HG02610 (cell line): ENCODE measurements around the gene TTLL10.
"Not testable (repeated sequence)": the region's sequence is repeated elsewhere in the genome, so short reads cannot be mapped to it uniquely, and the experiment has no call there.

Source experiments
- ATAC-seq: cut with Tn5 transposase; IDR thresholded peaks from one replicate; pipeline ENCODE4 v1.9.1; 2021; ENCODE audit warnings: mild to moderate bottlenecking, moderate library complexity; ENCODE audit not compliant: unreplicated experiment

TTLL10 gene

DNA sequence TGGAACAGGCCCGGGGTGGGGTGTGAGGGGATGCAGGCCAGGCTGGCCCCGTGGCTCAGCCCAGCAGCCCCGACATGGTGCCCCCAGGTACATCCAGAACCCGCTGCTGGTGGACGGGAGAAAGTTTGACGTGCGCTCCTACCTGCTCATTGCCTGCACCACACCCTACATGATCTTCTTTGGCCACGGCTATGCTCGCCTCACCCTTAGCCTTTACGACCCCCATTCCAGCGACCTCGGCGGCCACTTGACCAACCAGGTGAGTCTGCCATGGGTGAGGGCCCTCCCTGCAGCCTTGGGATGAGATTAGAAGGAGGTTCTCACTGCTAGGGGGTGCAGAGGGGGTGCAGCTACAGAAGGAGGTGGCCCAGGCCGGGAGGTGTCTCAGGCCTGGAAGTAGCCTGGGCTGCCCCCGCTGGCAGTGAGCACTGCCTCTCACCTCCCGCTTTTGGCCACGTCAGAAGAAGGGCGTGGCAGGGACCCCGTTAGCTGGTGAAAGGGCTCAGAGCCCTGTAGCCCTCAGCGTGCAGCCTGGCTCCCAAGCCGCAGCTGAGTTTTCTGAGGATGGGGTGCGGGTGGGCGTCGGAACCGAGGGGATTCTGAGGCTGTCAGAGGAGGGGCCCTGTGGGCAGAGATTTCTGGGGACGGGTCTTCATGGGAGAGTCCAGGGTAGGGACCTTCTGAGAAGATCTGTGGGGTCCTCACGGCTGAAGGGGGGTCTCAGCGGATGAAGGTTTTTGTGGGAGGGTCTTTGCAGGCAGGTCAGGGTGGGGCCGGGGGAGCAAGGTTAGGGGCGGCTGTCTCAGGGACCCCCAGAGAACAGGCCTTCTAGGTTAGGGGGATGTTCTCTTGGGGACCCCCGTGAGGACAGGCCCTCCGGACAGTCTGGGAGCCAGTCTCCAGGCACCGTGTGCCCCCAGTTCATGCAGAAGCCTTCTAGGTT is 10.4 kb downstream of the TTLL10 start:
- ATAC-seq: no peak

DNA sequence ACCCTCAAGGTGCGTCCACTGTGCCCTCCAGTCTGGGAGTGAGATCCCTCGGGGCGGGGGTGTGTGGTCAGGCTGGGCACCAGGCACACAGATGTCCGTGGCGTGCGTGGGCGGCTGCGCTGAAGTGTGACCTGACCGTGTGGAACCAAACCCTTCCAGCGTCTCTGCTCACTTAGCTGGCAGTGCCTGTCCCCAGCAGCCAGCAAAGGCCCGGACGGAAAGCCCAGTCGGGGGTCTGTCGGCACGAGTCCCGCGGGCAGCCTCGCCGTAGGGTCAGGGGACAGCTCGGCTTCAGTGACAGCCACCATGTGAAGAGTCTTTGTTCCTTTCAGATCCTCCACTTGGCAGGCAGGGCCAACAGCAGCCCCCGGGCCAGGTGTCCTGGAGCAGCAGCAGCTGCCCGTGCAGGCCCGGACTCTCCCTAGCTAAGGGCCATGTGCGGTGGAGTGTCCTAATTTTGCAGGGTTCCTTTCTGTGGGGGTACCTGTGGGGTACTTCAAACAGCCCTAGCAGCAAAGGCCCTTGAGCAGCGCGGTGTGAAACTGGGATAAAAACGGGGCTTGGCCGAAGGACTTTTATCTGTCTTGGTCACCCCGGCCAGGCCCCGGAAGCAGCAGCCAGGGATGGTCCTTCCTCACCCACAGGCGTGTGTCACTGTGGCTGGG is 11.6 kb downstream of the TTLL10 start:
- ATAC-seq: no peak

DNA sequence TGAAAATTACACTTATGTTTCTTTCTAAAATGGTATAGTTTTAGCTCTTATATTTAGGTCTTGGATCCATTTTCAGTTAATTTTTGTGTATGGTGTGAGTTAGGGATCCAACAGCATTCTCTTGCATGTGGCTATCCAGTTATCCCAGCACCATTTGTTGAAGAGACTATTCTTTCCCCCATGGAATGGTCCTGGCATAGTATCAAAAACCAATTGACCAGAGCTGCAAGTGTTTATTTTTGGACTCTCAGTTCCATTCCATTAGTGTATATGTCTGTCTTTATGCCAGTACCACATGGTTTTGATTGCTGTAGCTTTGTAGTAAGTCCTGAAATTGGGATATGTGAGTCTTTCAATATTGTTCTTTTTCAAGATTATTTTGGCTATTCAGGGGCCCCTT is 14.3 kb downstream of the TTLL10 start:
- ATAC-seq: no peak

DNA sequence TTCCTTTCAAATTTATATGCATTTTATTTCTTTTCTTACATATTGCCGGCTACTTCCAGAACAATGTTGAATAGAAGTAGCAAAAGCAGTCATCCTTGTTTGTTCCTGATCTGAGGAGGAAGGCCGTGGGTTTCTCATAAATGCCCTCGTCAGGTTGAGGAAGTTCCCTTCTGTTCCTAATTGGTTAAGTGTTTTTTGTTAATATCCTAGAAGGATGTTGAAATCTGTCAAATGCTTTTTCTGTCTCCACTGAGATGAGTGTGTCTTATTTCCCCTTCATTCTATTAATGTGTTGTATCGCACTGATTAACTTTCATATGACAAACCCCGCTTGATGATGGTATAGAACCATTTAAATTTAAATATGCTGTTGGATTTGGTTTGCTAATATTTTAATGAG is 15.4 kb downstream of the TTLL10 start:
- ATAC-seq: no peak

DNA sequence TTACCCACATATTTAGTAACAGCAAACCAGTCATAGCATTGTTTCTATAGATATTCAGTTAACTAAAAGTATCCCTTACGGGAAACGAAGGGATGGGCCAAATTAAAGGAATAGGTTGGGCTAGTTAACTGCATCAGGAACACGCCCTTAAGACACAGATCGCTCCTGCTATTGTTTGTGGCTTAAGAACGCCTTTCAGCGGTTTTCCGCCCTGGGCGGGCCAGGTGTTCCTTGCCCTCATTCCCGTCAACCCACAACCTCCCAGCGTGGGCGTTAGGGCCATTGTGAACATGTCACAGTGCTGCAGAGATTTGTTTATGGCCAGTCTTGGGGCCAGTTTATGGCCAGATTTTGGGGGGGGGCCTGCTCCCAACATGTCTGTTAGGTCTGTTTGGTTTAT is 18.1 kb downstream of the TTLL10 start:
- ATAC-seq: no peak

DNA sequence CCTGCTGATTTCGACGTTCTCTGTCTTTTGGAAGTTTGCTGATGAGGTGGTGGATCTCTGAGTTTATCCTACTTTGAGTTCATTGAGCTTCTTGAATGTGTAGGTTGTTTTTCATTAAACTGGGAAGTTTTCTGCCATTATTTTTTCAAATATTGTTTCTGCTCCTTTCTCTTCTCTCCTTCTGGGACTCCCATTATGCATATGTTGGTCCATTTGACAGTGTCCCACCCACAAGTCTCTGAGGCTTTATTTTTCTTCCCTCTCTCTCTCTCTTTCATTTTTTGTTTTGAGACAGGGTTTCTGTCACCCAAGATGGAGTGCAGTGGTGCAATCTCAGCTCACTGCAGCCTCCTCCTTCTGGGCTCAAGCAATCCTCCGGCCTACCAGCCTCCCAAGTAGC is 21.0 kb downstream of the TTLL10 start:
- ATAC-seq: no peak

DNA sequence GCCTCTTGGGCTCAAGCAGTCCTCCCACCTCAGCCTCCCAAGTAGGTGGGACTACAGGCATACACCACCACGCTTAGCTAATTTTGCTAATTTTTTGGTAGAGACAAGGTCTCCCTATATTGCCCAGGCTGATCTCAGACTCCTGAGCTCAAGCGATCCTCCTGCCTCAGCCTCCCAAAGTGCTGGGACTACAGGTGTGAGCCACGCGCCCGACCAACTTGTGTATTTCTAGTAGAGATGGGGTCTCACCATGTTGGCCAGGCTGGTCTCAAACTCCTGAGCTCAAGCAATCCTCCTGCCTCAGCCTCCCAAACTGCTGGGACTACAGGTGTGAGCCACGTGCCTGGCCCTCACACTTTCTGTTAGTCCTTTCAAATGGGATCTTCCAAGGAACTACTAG is 22.0 kb downstream of the TTLL10 start:
- ATAC-seq: not testable (repeated sequence)

DNA sequence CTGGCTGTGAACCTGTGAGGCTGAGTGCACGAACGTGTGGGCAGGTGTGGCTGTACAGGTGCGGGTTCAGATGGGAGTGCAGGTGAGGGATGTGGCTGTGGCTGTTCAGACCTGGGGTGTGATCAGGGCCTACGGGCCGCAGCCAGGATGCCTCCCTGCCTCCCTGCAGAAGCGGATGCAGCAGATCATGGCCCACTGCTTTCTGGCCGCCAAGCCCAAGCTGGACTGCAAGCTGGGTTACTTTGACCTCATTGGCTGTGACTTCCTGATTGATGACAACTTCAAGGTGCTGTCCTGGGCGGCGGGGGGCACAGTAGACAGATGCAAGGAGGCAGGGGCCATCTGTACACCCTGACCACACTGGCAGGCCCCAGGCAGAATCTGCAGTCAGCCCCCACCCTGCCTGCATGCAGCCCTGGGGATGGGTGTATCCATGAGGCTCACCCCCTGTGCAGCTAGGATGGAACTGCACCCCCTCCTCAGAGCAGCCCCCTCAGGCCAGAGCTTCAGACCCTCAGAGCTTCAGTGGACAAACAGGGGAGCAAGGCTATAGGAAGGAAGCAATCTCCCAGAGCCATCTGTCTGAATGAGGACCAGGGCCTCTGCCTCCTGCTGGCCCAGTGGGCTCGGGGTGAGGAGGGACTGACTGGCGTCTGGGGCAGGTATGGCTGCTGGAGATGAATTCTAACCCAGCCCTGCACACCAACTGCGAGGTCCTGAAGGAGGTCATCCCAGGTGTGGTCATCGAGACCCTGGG is 22.9 kb downstream of the TTLL10 start:
- no peak for ATAC-seq

DNA sequence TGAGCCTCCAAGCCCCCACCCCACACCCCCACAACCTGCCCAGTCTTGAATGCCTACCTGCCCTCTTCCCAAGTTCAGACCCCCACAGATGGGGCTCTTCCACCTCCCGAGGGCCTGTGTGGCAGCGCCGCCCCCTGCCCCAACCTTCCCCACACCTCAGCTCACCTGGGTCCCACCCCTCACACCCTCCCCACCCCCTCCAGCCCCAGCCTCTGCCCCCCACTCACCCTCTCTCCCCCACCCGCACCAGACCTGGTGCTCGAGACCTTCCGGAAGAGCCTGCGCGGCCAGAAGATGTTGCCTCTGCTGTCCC is 23.5 kb downstream of the TTLL10 start:
- no peak for ATAC-seq

DNA sequence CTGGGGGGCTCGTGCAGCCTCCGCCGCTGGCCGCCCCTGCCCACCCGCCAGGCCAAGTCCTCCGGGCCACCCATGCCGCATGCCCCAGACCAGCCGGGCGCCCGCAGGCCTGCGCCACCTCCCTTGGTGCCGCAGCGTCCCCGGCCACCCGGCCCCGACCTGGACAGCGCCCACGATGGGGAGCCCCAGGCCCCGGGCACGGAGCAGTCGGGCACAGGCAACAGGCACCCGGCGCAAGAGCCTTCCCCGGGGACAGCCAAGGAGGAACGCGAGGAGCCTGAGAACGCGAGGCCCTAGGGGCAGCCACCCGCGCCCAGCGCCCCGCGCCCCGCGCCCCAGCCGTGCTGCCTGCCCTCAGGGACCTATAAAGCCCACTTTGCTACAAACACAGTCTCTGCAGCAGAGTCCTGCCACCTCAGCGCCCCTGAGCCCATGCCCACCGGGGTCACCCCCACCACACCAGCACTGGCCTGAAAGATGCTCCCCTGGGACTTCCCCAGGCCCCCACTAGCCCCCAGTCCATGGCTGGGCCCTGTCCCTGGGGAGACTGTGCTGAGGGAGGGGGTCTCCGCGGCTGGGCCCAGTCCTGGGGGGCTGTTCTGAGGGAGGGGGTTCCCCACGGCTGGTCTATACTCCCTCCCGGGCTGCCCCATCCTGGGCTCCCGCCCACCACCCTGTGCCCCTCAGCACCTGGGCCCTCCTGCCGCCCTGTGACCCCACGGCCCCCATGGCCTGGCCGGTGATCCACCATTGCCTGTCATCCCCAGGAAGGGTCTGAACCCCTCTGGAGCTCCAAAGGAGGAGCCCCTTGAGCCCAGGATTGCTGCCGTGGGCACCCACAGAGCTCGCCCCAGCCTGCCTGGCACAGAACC is 24.1 kb downstream of the TTLL10 start:
- ATAC-seq: no peak

DNA sequence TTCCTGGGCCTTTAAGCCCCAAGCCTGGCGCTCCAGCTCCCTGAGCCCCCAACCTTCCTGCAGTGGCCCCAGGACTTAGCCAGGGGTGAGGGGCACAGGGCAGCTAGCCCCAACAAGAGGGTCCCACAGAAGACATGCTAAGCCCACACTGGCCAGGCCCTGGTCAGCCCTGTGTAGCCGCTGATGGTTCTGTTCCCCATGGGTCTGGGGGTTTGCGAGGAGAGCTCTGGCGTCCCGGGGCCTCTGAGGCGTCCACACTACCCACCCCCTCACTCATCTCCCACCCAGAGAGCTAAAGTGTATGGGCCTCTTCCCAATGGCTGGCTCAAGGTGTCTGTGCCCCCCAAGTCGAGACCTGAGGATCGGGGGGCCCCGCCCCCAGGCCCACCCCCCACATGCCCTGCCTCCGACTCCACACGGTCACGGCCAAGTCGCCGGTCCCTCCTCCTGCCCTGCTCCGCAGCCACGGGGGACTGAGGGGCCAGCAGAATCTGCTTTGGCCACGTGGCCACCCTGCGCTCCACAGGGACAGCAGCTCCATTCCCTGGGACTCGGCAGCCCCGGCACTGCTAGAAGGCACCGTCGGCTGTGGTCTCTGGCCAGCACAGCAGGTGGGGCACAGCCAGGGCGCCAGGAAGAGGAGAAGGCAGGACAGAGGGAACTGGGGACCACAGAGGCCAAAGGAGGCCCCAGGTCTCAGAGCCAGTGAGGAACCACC is 24.9 kb downstream of the TTLL10 start:
- no peak for ATAC-seq

DNA sequence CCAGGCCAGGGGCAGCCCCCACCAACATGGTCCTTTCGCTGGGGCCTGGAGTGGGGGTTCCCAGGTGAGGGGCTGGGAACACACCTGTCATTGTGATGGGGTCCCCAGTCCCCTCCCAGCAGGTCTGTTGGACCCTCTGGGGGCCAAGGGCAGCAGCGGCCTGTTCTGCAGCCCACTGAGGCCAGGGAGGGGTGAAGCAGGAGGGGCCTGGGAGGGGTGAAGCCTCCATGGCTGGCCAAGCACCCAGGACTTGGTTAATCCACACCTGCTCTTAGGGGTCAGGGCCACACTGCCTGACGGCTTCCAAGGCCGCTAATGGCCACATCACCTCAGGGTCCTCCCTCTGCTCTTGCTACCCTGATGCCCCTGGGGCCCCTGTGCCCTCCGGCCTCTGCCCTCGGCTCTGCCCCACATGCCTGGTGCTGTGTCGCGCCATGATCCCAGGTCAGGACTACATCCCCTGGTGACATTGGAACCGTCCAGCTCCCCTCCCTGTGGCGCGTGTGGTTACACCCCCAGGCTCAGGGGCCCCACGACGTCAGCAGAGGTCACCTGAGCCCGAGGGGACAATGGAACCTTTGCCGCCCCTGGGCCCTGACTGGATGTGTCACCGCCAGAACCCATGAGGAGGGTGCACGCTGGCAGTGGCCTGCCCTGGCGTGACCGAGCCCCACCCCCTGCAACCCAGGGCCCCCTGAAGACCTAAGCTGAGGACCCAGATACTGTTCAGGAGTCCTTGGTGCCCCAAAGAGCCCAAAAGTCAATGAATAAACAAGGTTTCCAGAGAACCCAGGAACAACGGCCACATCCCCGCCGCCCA is 25.7 kb downstream of the TTLL10 start:
- no peak for ATAC-seq

DNA sequence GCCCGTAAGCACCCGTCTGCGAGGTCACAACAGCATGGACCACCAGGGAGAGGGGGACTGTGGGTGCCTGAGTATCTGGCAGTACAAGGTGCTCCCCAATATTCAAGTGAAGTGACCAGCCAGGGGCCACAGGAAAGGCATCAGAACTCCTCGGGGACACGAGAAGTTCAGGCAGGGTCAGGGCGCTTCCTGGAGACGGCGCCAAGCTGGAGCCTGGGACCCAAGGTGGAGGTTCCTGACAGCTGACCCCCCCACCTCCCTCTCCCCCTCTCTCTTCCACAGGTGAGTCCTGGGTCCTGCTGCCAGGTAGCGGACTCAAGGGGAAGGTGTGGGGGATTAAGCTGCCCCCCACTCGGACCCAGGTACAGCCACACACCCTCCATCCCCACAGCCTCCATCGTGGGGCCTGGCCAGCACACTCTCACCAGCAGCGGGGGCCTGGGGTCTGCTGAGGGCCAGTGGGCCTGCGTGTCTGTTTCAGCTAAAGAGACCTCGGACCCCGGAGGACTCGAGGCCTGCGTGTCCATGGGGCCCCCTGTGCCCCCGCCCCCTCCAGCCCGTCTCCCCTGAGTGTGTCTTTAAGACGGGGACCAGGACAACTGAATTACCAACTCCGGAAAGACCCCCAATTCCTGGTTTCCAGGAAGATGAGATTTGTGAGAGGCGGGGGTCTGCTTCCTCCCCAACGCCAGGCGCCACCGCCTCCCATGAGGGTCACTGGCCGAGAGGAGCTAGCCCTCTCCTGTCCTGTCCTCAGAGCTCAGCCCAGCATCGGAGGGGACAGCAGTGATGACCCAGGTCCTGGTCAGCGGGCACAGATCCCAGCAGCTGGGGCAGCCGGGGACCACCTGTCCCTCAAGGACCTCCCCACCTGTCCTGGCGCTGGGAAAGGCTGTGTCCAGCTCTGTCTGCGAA is 26.5 kb downstream of the TTLL10 start:
- no peak for ATAC-seq

DNA sequence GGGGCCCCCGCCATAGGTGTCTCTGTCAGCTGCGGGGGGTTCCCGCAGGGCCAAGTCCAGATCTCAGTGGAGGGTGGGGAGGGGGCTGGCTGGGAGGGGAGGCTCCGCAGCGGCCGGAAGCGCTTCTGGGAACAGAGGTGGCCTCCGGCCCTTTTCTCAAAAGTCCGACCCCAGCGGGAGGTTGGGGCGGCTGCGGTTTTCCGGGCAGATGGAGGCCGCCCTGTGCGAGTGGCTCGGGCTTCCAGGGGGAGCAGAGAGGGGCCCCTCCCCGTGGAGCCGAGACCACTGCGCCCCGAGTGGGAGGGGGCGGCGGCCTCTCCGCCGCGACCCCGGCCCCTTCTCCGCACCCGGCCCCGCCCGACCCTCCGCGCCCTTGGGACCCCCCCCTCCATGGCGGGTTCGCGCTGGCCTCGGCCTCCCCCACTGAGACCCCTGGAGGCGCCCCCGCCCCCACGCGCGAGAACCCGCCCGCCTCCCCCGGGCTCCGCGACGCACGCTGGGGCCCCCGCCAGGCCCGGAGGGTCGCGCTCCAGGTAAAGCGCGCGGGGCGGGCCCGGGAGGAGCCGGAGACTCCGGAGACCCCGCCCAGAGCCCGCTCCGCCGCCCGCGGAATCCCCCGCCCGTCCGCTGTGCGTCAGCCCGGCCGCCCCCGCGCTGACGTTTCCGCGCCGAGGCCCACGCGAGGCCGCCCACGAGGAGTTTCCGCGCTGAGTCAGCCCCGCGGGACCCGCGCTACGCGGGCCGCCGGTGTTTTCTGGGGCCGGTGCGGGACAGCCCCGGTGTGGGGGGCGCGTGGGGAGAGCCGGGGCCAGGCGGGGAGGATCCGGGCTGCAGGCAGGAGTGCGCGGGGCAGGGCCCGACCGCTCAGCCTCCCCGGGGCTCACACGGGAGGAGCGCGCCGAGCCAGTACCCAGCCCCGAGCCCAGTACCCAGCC is 27.5 kb downstream of the TTLL10 start:
- ATAC-seq: no peak

DNA sequence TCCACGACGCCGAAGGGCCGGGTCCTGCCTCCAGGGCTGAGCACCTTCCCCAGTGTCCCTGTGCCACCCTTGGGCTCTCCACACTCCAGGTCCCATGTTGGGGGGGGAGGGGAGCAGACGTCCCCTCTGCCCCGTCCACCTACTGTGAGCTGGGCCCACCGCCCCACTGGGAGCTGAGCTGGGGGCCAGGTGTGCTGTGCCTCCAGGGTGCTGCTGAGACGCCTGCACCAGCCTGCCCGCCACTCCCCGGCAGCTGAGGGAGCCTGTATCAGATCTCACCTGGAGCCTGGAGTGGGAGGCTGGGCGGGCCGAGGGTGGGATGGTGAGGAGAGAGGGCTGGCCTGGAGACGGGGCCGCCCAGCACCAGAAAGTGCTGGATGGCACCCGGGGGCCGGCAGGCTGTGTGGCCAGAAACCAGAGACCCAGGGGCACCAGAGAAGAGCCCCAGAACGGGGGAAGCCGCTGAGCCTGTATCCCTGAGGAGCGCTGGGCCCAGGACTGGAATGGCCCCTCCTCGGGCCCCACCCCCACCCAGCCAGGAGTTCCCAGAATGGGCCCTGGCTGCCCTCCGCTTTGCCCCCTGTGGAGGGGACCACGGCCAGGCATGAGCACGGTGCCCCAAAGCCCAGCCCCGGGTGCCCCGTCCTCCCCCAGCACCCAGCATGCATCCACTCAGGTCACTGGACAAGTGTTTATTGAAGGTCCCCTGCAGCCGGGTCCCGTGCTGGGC is 29.3 kb downstream of the TTLL10 start:
- no peak for ATAC-seq

DNA sequence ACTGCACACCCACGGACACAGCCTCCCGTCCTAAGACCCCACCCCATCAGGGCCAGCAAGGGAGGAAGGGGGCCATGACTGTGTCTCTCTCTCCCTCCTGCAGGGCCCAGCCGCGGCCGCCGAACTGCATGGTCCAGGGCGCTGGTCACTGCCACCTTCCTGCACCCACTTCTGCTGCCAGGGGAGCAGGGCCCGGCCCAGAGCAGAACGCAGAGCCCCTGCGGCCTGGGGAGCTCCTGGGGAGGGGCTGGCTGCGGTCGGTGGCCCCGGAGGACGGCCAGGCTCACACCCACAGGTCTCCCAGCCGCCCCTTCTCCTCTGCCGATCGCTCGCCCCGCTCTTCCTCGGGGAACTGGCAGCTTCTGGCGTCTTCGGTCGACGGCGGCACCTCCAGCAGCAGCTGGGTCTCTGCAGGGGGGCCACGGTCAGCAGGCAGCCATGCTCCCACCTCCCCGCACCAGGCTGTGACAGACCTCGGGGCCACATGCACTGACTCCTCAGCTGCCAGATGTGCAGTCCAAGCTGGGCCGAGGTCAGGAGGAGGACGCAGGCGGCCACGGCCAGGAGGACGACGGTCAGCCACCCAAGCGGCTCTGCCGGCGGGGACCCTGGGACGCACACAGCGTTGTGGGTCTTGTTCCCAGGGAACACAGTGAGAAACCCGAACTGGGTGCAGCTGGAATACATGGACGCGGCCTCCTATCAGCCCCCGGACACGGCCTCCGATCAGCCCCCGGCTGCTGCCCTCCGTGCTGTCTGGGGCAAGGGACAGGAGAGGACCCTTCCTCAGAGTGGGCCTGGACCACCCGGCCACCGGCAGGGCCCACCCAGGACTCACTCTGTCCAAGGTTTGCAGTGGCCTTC is 30.1 kb downstream of the TTLL10 start:
- no peak for ATAC-seq
